GM11168 (cell line): ENCODE measurements around the gene LDLRAD1.
"Not testable (repeated sequence)": the region's sequence is repeated elsewhere in the genome, so short reads cannot be mapped to it uniquely, and the experiment has no call there.

ENCODE experiments used
- in situ Hi-C: fragments of 300-500 bp; cut with MboI; formaldehyde crosslinking; loops from one replicate; pipeline ENCODE4 v1.12.0; 2022; ENCODE audit warnings: low sequenced_read_pairs; ENCODE audit not compliant: unreplicated experiment

The LDLRAD1 gene

DNA sequence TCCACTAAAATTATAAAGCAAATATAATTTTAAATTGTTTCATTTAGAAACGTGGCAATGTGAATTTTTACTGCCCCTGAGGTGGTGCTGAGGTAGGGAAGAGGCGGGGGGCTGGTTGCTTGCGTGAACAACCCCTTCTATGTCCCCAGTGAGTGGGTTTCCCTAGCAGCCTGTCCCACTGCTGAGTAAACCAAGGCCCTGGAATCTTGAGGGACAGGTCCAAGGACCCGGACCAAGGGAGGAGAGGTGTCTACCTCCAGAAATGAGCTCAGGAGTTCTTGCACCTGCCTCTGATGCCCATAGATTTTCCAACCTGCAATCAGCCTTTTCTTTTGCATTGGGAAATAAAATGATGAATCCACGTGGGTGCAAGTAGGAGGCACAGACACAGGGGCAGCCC, 649 bp upstream of the LDLRAD1 start:
- in situ Hi-C loops: no loop called here

- in situ Hi-C loops: no loop called here
These were observed 1.4 kb downstream of the LDLRAD1 start for GRCh38 chr1:54016343-54017282.

DNA sequence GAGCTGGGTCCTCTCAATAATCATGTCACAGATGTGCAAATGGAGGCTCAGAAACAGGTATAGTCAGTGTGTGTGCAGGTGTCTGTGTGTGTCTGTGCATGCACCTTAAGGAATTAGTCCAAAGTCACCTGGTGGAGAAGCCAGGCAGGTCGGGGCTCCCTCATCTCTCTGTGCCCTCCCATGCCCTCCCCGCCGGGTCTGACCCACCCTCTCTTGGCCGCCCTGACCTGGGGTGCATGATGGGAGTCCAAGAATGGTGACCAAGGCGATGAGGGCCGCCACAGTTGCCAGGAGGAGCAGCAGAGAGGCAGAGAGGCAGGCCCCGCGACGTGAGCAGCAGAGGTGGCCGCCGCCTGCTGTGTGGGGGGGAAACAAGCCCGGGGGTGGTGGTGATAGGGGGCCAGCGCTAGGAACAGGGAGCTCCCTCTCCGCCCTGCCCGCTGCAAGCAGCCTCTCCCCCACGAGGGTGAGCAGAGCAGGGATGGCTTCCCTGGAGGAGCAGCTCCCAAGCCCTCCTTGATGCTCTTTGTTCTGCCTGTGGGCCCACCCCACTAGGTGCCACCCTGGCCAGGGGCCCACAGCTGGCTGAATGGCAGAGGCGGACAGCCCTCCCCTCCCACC, 3.9 kb downstream of the LDLRAD1 start:
- in situ Hi-C loops: no loop called here

GRCh38 chr1:54013393-54014008, 4.5 kb downstream of the LDLRAD1 start:
- in situ Hi-C loops: no loop called here

GRCh38 chr1:54012863-54013262, 5.1 kb downstream of the LDLRAD1 start:
- in situ Hi-C loops: no loop called here

GRCh38 chr1:54012008-54012325, 6.0 kb downstream of the LDLRAD1 start:
- in situ Hi-C loops: no loop called here

DNA sequence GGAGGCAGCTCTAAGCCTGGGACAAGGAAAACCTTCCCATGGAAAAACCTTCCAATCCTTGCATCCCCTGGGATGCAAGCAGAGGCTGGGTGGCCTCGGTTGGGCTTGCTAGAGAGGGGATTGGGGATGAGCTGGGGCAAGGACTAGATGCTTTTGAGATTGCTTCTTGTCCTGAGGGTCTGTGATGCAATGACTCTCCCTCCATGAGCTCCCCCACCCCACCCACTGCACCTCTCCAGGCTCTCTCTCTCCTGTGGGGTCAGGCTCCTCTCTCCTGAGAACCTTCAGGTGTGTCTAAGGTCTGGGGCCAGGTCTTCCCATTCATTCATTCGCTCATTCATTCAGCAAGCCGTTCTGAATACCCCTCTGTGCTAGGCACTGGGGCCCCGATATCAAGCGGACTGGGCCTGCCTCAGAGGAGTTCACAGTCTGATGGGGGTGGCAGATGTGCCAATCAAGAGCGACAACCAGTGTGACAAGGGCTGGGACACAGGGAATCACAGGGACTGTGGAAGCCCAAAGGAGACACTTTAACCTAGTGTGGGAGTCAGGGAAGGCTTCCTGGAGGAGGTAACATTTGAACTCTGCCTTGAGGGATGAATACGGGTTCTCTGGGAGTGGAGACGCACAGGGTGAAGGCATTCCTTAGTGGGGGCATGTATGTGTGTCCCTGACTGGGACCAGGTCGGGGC, 6.5 kb downstream of the LDLRAD1 start:
- in situ Hi-C loops: no loop called here

GRCh38 chr1:54010415-54011117, 7.4 kb downstream of the LDLRAD1 start:
- in situ Hi-C loops: no loop called here

- in situ Hi-C loops: no loop called here
These were observed 8.6 kb downstream of the LDLRAD1 start for GRCh38 chr1:54009406-54009805.

DNA sequence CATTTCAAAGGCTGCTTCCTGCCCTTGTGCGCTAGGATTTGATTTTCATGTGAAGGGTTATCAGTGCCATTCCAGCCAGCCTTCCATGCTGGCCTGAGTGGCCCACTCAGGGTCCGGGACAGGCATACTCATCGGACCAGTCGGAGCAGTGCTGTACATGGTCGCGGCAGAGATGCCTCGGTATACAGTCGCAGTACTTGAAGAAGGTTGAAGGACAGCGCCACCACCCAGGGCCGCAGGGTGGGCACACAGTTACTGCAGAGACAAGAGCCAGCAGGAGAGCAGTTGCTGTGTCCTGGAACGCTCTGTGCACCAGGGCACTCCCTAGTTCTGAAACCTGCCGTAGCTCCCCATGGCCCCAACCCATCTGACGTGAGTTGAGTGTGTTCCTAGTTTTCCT, 9.1 kb downstream of the LDLRAD1 start:
- in situ Hi-C loops: no loop called here

GRCh38 chr1:54007613-54008012, 10.4 kb downstream of the LDLRAD1 start:
- in situ Hi-C loops: no loop called here

DNA sequence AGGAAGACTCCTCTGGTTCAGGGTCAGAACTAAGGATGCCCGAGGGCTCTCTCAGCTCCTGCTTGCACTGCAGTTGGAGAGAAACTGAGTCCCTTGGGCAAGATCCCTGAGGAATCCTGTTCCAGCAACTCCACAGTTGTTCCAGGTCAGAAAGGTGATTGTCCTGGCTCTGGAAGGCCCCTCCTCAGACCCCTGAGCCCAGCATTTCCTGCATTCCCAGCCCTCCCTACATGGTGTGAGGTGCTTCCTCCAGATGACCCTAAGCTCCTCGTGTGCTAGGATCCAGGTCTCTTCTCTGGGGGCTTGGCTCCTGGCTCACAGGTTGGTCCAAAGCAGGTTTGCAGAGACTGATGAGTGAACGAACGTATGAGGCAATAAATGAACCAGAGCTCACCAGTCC, 11.5 kb downstream of the LDLRAD1 start:
- in situ Hi-C loops: no loop called here

- in situ Hi-C loops: no loop called here
These were observed 13.4 kb downstream of the LDLRAD1 start for GRCh38 chr1:54004481-54005049.

- in situ Hi-C loops: not testable (repeated sequence)
These were observed 14.1 kb downstream of the LDLRAD1 start for GRCh38 chr1:54003750-54004480.

DNA sequence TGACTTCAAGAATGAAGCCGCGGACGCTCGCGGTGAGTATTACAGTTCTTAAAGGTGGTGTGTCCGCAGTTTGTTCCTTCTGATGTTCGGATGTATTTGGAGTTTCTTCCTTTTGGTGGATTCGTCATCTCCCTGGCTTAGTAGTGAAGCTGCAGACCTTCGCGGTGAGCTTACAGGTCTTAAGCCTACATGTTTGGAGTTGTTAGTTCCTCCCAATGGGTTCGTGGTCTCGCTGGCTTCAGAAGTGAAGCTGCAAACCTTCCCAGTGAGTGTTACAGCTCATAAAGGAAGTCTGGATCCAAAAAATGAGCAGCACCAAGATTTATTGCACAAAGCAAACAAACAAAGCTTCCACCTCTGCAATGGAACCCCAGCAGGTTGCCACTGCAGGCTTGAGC, 14.7 kb downstream of the LDLRAD1 start:
- in situ Hi-C loops: no loop called here

DNA sequence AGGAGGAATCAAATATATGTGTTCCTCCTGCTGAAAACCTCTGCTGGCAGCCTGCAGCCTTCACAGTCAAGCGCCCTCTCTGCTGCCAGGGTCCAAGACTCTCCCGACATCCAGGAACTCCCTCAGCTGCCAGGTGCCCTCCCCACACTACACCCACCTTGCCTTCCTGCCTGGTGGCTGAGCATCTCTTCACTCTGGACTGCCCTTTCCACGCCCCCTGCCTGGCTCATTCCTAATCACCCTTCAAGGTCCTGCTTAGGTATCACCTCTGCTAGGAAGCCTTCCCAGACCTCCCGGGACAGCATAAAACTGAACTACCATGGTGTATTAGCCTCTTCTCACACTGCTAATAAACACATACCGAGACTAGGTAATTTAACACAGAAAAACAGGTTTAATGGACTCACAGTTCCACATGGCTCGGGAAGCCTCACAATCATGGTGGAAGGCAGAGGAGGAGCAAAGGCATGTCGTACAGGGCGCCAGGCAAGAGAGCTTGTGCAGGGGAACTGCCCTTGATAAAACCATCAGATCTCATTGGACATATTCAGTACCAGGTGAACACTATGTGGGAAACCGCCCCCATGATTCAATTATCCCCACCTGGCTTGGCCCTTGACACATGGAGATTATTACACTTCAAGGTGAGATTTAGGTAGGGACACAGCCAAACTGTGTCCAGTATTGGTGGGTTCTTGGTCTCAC, 15.3 kb downstream of the LDLRAD1 start:
- in situ Hi-C loops: no loop called here

GRCh38 chr1:54001591-54001990, 16.4 kb downstream of the LDLRAD1 start:
- in situ Hi-C loops: no loop called here

- in situ Hi-C loops: no loop called here
These were observed 18.1 kb downstream of the LDLRAD1 start for GRCh38 chr1:53999920-54000319.

DNA sequence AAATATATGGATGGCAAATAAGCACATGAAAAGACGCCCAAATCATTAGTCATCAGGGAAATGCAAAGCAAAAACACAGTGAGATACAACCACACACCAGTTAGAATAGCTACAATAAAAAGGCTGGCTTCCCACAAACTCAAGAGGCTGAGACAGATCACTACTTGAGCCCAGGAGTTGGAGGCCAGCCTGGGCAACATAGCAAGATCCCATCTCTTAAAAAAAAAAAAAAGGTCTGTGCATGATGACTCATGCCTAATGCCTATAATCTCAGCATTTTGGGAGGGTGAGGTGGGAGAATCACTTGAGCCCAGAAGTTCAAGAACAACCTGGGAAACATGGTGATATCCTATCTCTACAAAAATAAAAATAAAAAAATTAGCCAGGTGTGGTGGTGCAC, 19.8 kb downstream of the LDLRAD1 start:
- in situ Hi-C loops: no loop called here
